GM12878 (cell line): ENCODE data around the gene SIRT5. TPM values are rescaled to one million over a fixed set of nuclear protein-coding genes. Genes with fewer than 3 reads are reported as not detected.

ENCODE experiments used
- ATAC-seq: fragments of 200-7000 bp; cut with Tn5 transposase; 3 replicates; pipeline ENCODE4 v1.9.1; 2020; ENCODE audit warnings: mild to moderate bottlenecking, moderate library complexity
- BruUV-seq: library from RNA; stranded (reverse); fragments of 400-500 nt; replicated peaks from 2 replicates; lab custom pipeline; 2021; lab: Mats Ljungman, UMichigan
- CTCF ChIA-PET: fragments of 300-600 bp; sonication (Branson Sonifier 250); formaldehyde crosslinking; extraction: SDS; loops from one replicate; lab custom pipeline; 2021; ENCODE audit warnings: inconsistent platforms; lab: Yijun Ruan, JAX
- POLR2A ChIA-PET: fragments of 350-600 bp; formaldehyde crosslinking; extraction: SDS; loops from one replicate; lab custom pipeline; 2021; ENCODE audit warnings: inconsistent platforms; lab: Charles Lee
- RAD21 ChIA-PET: fragments of 300-600 bp; sonication (Branson Sonifier 250); formaldehyde crosslinking; loops from one replicate; lab custom pipeline; 2023; ENCODE audit warnings: antibody characterized with exemption; ENCODE audit not compliant: unreplicated experiment; lab: Charles Lee
- SMC1A ChIA-PET: fragments of 300-600 bp; sonication (Branson Sonifier 250); formaldehyde crosslinking; loops from one replicate; lab custom pipeline; 2023; ENCODE audit not compliant: unreplicated experiment, uncharacterized antibody; lab: Charles Lee
- DNase-seq: peaks from one replicate; pipeline ENCODE4 v3.0.0-alpha.2; 2011; ENCODE audit warnings: low read depth, low spot score
- FAIRE-seq: peaks from 3 replicates; lab custom pipeline; 2011; peaks lifted over from hg19 to GRCh38; lab: Jason Lieb, UNC
- H2AFZ ChIP-seq: 2 replicates; pipeline ENCODE4 v1.6.0; 2011; ENCODE audit warnings: low read depth, low read length, control low read depth; ENCODE audit not compliant: control insufficient read depth
- H3K27ac ChIP-seq: 2 replicates; pipeline ENCODE4 v1.5.1; 2011; ENCODE audit warnings: control low read depth; ENCODE audit not compliant: control insufficient read depth, insufficient read depth
- H3K27me3 ChIP-seq, 2 experiments: replicated peaks in 1 of 2; 2 replicates each; pipeline versions ENCODE4 v1.6.0 to v1.6.1; 2011; ENCODE audit warnings: low read length in 1 of 2; ENCODE audit not compliant: control insufficient read depth in 2 of 2, insufficient read depth in 2 of 2
- H3K36me3 ChIP-seq, 2 experiments: 2 replicates each; pipeline ENCODE4 v1.5.1; 2011; ENCODE audit warnings: low read length in 1 of 2; ENCODE audit not compliant: control insufficient read depth in 2 of 2, insufficient read depth in 2 of 2
- H3K4me1 ChIP-seq: 2 replicates; pipeline ENCODE4 v1.6.1; 2011; ENCODE audit warnings: mild to moderate bottlenecking, low read length, moderate library complexity, mixed read lengths; ENCODE audit not compliant: control insufficient read depth, insufficient read depth
- H3K4me2 ChIP-seq: 2 replicates; pipeline ENCODE4 v1.6.0; 2011; ENCODE audit warnings: control low read depth; ENCODE audit not compliant: control insufficient read depth, insufficient read depth
- H3K4me3 ChIP-seq: fragments of 200-600 bp; sonication (generic); 2 replicates; pipeline ENCODE4 v1.5.1; 2016
- H3K79me2 ChIP-seq: 2 replicates; pipeline ENCODE4 v1.6.0; 2011; ENCODE audit warnings: low read length; ENCODE audit not compliant: control insufficient read depth, insufficient read depth
- H3K9ac ChIP-seq: 2 replicates; pipeline ENCODE4 v1.8.0; 2011; ENCODE audit warnings: low read length, control low read depth, mixed read lengths; ENCODE audit not compliant: control insufficient read depth, insufficient read depth
- H3K9me3 ChIP-seq: replicated peaks from 3 replicates; pipeline ENCODE4 v1.5.1; 2011; ENCODE audit warnings: mild to moderate bottlenecking, low read length; ENCODE audit not compliant: control insufficient read depth, insufficient read depth
- H4K20me1 ChIP-seq: 2 replicates; pipeline ENCODE4 v1.6.0; 2011; ENCODE audit not compliant: control insufficient read depth, insufficient read depth
- CEBPB ChIP-seq, 2 experiments: fragments of 150-350 bp in 1 of 2; IDR thresholded peaks; 2 replicates each; pipeline ENCODE4 v1.6.1; 2012 to 2014; ENCODE audit warnings: low read depth in 2 of 2, low read length in 2 of 2, borderline replicate concordance in 1 of 2, inconsistent platforms in 1 of 2
- FOS ChIP-seq: IDR thresholded peaks from 3 replicates; pipeline ENCODE4 v1.6.1; 2011; ENCODE audit warnings: borderline replicate concordance; ENCODE audit not compliant: insufficient read length; ENCODE audit errors: extremely low read depth
- GABPA ChIP-seq: IDR thresholded peaks from 2 replicates; pipeline ENCODE4 v1.6.1; 2014; ENCODE audit warnings: antibody characterized with exemption, low read depth, mild to moderate bottlenecking, inconsistent platforms
- GATAD2B ChIP-seq: fragments of 450-650 bp; conservative IDR thresholded peaks from 2 replicates; pipeline ENCODE4 v1.6.1; 2017; ENCODE audit warnings: low read depth, mild to moderate bottlenecking, moderate library complexity
- IRF4 ChIP-seq: IDR thresholded peaks from 2 replicates; pipeline ENCODE4 v1.6.1; 2011; ENCODE audit warnings: low read depth, low read length
- JUND ChIP-seq: IDR thresholded peaks from 2 replicates; pipeline ENCODE4 v1.6.1; 2012; ENCODE audit warnings: low read depth, mild to moderate bottlenecking, low read length, improper control_type of control experiment, moderate library complexity
- MTA3 ChIP-seq: IDR thresholded peaks from 2 replicates; pipeline ENCODE4 v1.6.1; 2012; ENCODE audit warnings: low read length, inconsistent platforms, borderline replicate concordance
- RAD51 ChIP-seq: fragments of 450-650 bp; IDR thresholded peaks from 2 replicates; pipeline ENCODE4 v1.6.1; 2016; ENCODE audit warnings: moderate library complexity, mild to moderate bottlenecking, inconsistent platforms
- STAT1 ChIP-seq: fragments of 450-650 bp; conservative IDR thresholded peaks from 2 replicates; pipeline ENCODE4 v1.6.1; 2014; ENCODE audit warnings: antibody characterized with exemption, mild to moderate bottlenecking
- TCF7 ChIP-seq: IDR thresholded peaks from 2 replicates; pipeline ENCODE4 v1.6.1; 2014; ENCODE audit warnings: antibody characterized with exemption, borderline replicate concordance
- YY1 ChIP-seq: IDR thresholded peaks from 2 replicates; pipeline ENCODE4 v1.6.1; 2011; ENCODE audit warnings: low read depth, mild to moderate bottlenecking, low read length
- ZBED1 ChIP-seq: IDR thresholded peaks from 2 replicates; pipeline ENCODE4 v1.6.1; 2016; ENCODE audit warnings: borderline replicate concordance
- ZNF217 ChIP-seq: fragments of 450-650 bp; IDR thresholded peaks from 2 replicates; pipeline ENCODE4 v1.6.1; 2017; ENCODE audit warnings: antibody characterized with exemption, mild to moderate bottlenecking
- ZNF24 ChIP-seq: fragments of 450-650 bp; IDR thresholded peaks from 2 replicates; pipeline ENCODE4 v1.6.1; 2017; ENCODE audit warnings: antibody characterized with exemption, mild to moderate bottlenecking
- ZSCAN29 ChIP-seq: fragments of 450-650 bp; IDR thresholded peaks from 2 replicates; pipeline ENCODE4 v1.6.1; 2017; ENCODE audit warnings: mild to moderate bottlenecking, moderate library complexity
- WGBS: methylation state at CpG from one replicate; pipeline ENCODE4 v1.1.6; 2016; ENCODE audit warnings: low lambda C conversion rate; ENCODE audit not compliant: insufficient replicate concordance, insufficient coverage; ENCODE audit errors: missing lambda C conversion rate; 5-methylcytosine and 5-hydroxymethylcytosine counted together
- in situ Hi-C: fragments of 300-500 bp; cut with MboI; formaldehyde crosslinking; loops from 9 replicates; pipeline ENCODE4 v1.14.3; 2018; ENCODE audit warnings: mixed read lengths
- intact Hi-C: fragments of 100-400 bp; cut with micrococcal nuclease; formaldehyde crosslinking; loops from one replicate; pipeline ENCODE4 v1.14.2; 2022; ENCODE audit not compliant: unreplicated experiment
- polyA plus RNA-seq, 11 experiments: library from polyadenylated mRNA; depleted of rRNA in 4 of 11; unstranded in 6 of 11; stranded (reverse) in 5 of 11; fragments of >200 nt; fragmentation: Nextera tagmentation in 4 of 11; fragmentation: Illumina TruSeq in 1 of 11; extraction: Ambion mirVana in 4 of 11; extraction: Trizol in 1 of 11; gene quantifications; 1 replicate in 1 of 11; 2 replicates in 10 of 11; pipeline versions ENCODE4 v1.2.1 to v1.2.3, GENCODE V29; 2011 to 2016; ENCODE audit warnings: inconsistent platforms in 2 of 11, missing spikeins in 2 of 11, low read depth in 1 of 11
- total RNA-seq, 4 experiments: library from RNA; depleted of rRNA in 3 of 4; stranded (reverse); fragments of >200 nt in 3 of 4; fragmentation: Illumina TruSeq in 1 of 4; extraction: Trizol in 1 of 4; gene quantifications; 2 replicates each; pipeline versions ENCODE4 v1.2.1 to v1.2.3, GENCODE V29; 2013 to 2021
- TF ChIP-seq, protein P1 (sequence below): fragments of 450-650 bp; formaldehyde crosslinking; IDR thresholded peaks from 2 replicates; pipeline ENCODE4 v1.4.0; 2020; ENCODE audit warnings: mild to moderate bottlenecking, moderate library complexity
- TF ChIP-seq, protein P2 (sequence below): IDR thresholded peaks from 2 replicates; pipeline ENCODE4 v1.6.1; 2012; ENCODE audit warnings: mild to moderate bottlenecking, low read depth, low read length

The SIRT5 gene
- total and polyA plus RNA-seq, 10 of the 15 experiments (the other 5 are each of a cell fraction or from before 2014, with no cell fraction given): 1.7 to 12.4 (median 10.0) TPM

DNA sequence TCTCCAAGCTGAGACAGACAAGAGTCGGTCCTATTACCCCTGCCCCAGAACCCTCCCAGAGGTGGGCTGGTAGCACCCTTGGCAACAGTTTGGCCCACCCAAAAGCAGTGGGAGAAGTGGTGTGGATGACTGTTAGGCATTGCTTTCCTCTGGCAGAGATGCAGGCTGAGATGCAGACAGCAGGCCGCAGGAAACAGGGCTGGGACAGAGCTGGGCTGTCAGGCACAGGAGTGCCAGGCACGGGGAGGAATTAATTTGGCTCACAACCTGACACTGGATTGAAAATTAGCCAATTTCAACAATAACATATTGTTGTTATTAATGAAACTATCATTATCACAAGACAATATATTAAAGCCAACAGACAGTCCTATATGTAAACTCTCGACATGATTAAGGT is 15.7 kb upstream of the SIRT5 start (continued):
- TF ChIP-seq ZBED1 (no peak), ZNF217 (no peak), YY1 (no peak), RAD51 (no peak), FOS (no peak)
- TF ChIP-seq, protein P1, sequence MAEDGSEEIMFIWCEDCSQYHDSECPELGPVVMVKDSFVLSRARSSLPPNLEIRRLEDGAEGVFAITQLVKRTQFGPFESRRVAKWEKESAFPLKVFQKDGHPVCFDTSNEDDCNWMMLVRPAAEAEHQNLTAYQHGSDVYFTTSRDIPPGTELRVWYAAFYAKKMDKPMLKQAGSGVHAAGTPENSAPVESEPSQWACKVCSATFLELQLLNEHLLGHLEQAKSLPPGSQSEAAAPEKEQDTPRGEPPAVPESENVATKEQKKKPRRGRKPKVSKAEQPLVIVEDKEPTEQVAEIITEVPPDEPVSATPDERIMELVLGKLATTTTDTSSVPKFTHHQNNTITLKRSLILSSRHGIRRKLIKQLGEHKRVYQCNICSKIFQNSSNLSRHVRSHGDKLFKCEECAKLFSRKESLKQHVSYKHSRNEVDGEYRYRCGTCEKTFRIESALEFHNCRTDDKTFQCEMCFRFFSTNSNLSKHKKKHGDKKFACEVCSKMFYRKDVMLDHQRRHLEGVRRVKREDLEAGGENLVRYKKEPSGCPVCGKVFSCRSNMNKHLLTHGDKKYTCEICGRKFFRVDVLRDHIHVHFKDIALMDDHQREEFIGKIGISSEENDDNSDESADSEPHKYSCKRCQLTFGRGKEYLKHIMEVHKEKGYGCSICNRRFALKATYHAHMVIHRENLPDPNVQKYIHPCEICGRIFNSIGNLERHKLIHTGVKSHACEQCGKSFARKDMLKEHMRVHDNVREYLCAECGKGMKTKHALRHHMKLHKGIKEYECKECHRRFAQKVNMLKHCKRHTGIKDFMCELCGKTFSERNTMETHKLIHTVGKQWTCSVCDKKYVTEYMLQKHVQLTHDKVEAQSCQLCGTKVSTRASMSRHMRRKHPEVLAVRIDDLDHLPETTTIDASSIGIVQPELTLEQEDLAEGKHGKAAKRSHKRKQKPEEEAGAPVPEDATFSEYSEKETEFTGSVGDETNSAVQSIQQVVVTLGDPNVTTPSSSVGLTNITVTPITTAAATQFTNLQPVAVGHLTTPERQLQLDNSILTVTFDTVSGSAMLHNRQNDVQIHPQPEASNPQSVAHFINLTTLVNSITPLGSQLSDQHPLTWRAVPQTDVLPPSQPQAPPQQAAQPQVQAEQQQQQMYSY (CRISPR knock-in tag): no peak

DNA sequence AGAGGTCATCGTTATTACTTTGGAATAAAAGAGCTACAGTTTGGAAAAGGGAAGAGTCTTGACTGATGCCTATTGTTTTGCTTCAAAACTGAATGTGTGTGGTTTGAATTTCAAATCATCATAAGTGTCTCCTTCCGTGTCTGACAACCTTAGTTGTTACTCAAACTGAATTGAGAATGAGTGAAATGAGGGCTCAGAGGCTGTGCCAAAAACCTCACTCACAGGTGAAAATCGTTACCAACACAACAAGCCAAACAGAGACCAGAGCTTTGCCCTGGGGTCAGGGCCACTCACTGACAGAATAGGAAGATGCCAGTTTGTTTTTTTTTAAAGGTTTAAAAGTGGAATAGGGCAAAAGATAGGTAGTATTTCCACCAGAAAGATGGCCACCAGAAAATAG is 15.2 kb upstream of the SIRT5 start:
- H3K9me3 ChIP-seq: no peaks in the 10 kb centered on the region
- ChIA-PET POLR2A (no interaction called here), CTCF (interaction anchor here (1.0 kb wide), 1 partner anchor 16 kb away, joined by 3 read pairs; the partner anchor contains the start of gene SIRT5)

More for the DNA sequence above, 15.2 kb upstream of the SIRT5 start:
- ATAC-seq: peak; percentile 42
- no peak overlapping the region for H3K4me3 ChIP-seq
- no peak overlapping the region for H2AFZ ChIP-seq
- ChIA-PET SMC1A (interaction anchor here (0.8 kb wide), 1 partner anchor 20 kb away, joined by 4 read pairs; no protein-coding TSS in a partner anchor), RAD21 (no interaction called here)
- intact Hi-C loops (no loop called here), in situ Hi-C loops (no loop called here)
- no peaks in the 10 kb centered on the region for H4K20me1 ChIP-seq
- no peak overlapping the region for H3K27ac ChIP-seq
- no peak overlapping the region for H3K4me2 ChIP-seq
- 12% methylated on average over 3 of the region's 3 CpGs for WGBS
- no peaks in the 10 kb centered on the region for H3K27me3 ChIP-seq
- no peaks in the 10 kb centered on the region for H3K79me2 ChIP-seq
- FAIRE-seq: peak; percentile 35
- no peaks in the 10 kb centered on the region for H3K36me3 ChIP-seq
- BruUV-seq: no TSS peak
- H3K9ac ChIP-seq: no peak overlapping the region
- H3K4me1 ChIP-seq: no peaks in the 10 kb centered on the region
- TF ChIP-seq MTA3 (no peak), IRF4 (no peak), ZNF24 (no peak), CEBPB (IDR thresholded peaks at IDR 0.05; ENCODE audit: borderline replicate concordance in 1 of 2, low read depth in 2 of 2, low read length in 2 of 2) (no peak), STAT1 (no peak), GABPA (no peak), TCF7 (no peak), GATAD2B (no peak), ZSCAN29 (no peak), JUND (no peak)
- TF ChIP-seq, protein P2, sequence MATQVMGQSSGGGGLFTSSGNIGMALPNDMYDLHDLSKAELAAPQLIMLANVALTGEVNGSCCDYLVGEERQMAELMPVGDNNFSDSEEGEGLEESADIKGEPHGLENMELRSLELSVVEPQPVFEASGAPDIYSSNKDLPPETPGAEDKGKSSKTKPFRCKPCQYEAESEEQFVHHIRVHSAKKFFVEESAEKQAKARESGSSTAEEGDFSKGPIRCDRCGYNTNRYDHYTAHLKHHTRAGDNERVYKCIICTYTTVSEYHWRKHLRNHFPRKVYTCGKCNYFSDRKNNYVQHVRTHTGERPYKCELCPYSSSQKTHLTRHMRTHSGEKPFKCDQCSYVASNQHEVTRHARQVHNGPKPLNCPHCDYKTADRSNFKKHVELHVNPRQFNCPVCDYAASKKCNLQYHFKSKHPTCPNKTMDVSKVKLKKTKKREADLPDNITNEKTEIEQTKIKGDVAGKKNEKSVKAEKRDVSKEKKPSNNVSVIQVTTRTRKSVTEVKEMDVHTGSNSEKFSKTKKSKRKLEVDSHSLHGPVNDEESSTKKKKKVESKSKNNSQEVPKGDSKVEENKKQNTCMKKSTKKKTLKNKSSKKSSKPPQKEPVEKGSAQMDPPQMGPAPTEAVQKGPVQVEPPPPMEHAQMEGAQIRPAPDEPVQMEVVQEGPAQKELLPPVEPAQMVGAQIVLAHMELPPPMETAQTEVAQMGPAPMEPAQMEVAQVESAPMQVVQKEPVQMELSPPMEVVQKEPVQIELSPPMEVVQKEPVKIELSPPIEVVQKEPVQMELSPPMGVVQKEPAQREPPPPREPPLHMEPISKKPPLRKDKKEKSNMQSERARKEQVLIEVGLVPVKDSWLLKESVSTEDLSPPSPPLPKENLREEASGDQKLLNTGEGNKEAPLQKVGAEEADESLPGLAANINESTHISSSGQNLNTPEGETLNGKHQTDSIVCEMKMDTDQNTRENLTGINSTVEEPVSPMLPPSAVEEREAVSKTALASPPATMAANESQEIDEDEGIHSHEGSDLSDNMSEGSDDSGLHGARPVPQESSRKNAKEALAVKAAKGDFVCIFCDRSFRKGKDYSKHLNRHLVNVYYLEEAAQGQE: no peak
- DNase-seq: no peak
